ENCODE results near the gene ZNF417. TPM values are rescaled to one million over a fixed set of nuclear protein-coding genes. Genes with fewer than 3 reads are reported as not detected.

The ZNF417 gene
- total and polyA plus RNA-seq, 2 donors (not counting 3 experiments of a cell fraction or from before 2014, with no cell fraction given) = 3.1 to 17.8 TPM

DNA sequence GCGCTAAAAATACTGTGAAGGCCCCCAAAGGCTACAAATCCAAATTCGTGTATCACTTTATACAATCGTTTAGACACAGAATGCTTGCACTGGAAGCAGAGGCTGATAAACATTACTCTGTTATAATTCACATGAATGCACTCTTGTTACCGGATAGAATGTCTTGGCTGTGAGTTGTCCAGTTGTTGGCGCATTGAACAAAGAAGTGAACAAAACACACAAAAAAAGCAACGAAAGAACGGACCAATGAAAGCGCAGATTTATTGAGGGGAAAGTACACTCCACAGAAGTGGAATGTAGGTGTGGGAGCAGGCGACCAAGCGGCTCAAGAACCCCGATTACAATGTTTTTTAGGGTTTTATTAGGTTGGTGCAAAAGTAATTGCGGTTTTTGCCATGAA, 19.3 kb upstream of the ZNF417 start:
- no peak overlapping the region for H2AFZ ChIP-seq (ENCODE audit: low read depth, low read length)
- CTCF ChIA-PET = interaction anchor here (1.4 to 1.9 kb wide), 2 partner anchors 19 to 67 kb away, joined by 3 to 6 read pairs; partner anchors contain the start of genes ZNF417 and ZNF606
- POLR2A ChIA-PET = no interaction called here

More for the DNA sequence above, 19.3 kb upstream of the ZNF417 start:
- no peak overlapping the region for H3K4me2 ChIP-seq (ENCODE audit: insufficient read depth, low read length)
- H3K4me3 ChIP-seq (replicated peaks in 1 of 3; ENCODE audit: insufficient read depth in 1 of 3, low read depth in 1 of 3, low read length in 3 of 3) = no peak overlapping the region
- H3K27ac ChIP-seq (ENCODE audit: insufficient read depth, low read depth, low read length) = no peak overlapping the region
- TF ChIP-seq POLR2A (IDR thresholded peaks at IDR 0.05; ENCODE audit: low read depth, low read length) (no peak), POLR2AphosphoS5 (IDR thresholded peaks at IDR 0.05; ENCODE audit: insufficient read depth, low read depth, low read length) (no peak), EZH2 (IDR thresholded peaks at IDR 0.05; ENCODE audit: borderline replicate concordance, low read depth, low read length, severe bottlenecking) (no peak), FOS (IDR thresholded peaks at IDR 0.05; ENCODE audit: borderline replicate concordance, insufficient read depth, low read length) (no peak), JUN (IDR thresholded peaks at IDR 0.05; ENCODE audit: borderline replicate concordance, insufficient read depth, insufficient read length, low read depth) (no peak), MYC (IDR thresholded peaks at IDR 0.05; ENCODE audit: low read depth, low read length) (no peak), GATA2 (IDR thresholded peaks at IDR 0.05; ENCODE audit: insufficient read depth, insufficient read length, low read depth, low read length) (no peak)
- TF ChIP-seq, protein P1, sequence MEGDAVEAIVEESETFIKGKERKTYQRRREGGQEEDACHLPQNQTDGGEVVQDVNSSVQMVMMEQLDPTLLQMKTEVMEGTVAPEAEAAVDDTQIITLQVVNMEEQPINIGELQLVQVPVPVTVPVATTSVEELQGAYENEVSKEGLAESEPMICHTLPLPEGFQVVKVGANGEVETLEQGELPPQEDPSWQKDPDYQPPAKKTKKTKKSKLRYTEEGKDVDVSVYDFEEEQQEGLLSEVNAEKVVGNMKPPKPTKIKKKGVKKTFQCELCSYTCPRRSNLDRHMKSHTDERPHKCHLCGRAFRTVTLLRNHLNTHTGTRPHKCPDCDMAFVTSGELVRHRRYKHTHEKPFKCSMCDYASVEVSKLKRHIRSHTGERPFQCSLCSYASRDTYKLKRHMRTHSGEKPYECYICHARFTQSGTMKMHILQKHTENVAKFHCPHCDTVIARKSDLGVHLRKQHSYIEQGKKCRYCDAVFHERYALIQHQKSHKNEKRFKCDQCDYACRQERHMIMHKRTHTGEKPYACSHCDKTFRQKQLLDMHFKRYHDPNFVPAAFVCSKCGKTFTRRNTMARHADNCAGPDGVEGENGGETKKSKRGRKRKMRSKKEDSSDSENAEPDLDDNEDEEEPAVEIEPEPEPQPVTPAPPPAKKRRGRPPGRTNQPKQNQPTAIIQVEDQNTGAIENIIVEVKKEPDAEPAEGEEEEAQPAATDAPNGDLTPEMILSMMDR (IDR thresholded peaks at IDR 0.05; ENCODE audit: extremely low read depth in 1 of 2, insufficient read depth in 1 of 2, low read depth in 1 of 2, low read length in 2 of 2) = no peak
- dilution Hi-C loops (cut with MboI; ENCODE audit: extremely low pct_ligation_motif_present, low sequenced_read_pairs) (no loop called here), intact Hi-C loops (cut with micrococcal nuclease) (no loop called here)
- H3K9ac ChIP-seq (replicated peaks; ENCODE audit: extremely low read depth, insufficient read depth, low read length) = no peak overlapping the region
- H3K36me3 ChIP-seq (ENCODE audit: control insufficient read depth in 2 of 2, extremely low read depth in 1 of 2, insufficient read depth in 2 of 2, low read length in 2 of 2) = no peaks in the 10 kb centered on the region
- H3K4me1 ChIP-seq (ENCODE audit: control insufficient read depth, extremely low read depth, insufficient read depth, low read length) = peaks cover 5% of the 10 kb centered on the region
- H3K9me3 ChIP-seq (replicated peaks; ENCODE audit: control insufficient read depth, insufficient read depth, low read length) = no peaks in the 10 kb centered on the region
- FAIRE-seq (peak; percentile 58), DNase-seq (ENCODE audit: low read depth, low spot score) (no peak)
- H3K27me3 ChIP-seq (ENCODE audit: control insufficient read depth in 2 of 2, insufficient read depth in 2 of 2, low read length in 2 of 2) = no peaks in the 10 kb centered on the region
- H4K20me1 ChIP-seq (replicated peaks; ENCODE audit: control insufficient read depth, extremely low read depth, insufficient read depth, low read length) = no peaks in the 10 kb centered on the region
- BruUV-seq (replicated peaks) = no TSS peak
- H3K79me2 ChIP-seq (ENCODE audit: control insufficient read depth, insufficient read depth, low read length) = no peaks in the 10 kb centered on the region
- no peaks in the 10 kb centered on the region for H3K9me1 ChIP-seq (replicated peaks; ENCODE audit: control insufficient read depth, extremely low read depth, insufficient read depth, low read length)

Measured in endothelial cell of umbilical vein (primary cell).